Activated T-helper 1 cell treated with anti-CD3 and anti-CD28 coated beads, Interleukin-2, amount 50 U/mL, for 16 hours (primary cell): Measurements from ENCODE around the gene SEMA5B.

Experiments
- DNase-seq, 2 donors: peaks; one replicate each; pipeline ENCODE4 v3.0.0-alpha.2; 2020; ENCODE audit warnings: low read depth in 1 of 2, low spot score in 1 of 2

SEMA5B gene

GRCh38 chr3:122994954-122995353 is 32.6 kb downstream of the SEMA5B start:
- no peak for DNase-seq

DNA sequence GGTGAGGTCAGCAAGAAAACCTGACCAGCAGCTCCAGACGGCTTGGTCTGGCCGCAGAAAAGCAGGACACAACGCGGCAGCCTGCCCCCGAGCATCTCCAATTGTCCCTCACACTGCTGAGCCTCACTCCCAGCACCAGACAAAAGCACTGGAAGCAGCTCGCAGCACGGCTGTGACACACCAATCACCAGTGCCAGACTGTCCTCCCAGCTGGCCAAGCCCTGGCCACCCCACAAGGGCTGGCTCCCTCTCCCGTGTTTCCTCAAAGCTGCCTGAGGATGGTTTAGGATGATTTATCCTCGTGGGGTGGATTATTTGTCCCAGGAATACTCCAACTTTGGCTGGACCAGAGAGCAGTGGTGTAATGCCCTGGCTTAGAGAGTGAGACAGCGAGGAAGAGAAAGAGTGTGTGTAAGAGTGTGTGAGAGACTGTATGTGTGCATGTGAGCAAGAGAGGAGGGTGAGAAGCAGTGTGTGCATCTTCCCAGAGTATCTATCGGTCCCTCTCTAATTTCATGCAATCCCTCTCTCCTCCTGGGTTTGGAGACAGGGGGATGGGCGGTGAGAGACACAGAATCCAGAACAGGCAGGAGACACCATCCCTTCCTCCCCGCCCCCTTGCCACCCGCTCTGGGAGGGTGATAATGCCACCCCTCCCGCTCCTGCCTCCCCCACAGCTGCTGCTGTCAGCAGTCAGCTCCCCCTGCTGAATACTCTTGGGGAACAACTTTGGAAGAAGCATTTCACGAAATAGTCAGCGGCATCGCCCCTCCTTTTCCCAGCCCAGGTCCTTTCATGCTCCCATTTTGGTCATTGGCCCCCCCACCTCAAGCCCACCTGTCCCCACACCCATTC is 34.2 kb downstream of the SEMA5B start:
- no peak for DNase-seq

DNA sequence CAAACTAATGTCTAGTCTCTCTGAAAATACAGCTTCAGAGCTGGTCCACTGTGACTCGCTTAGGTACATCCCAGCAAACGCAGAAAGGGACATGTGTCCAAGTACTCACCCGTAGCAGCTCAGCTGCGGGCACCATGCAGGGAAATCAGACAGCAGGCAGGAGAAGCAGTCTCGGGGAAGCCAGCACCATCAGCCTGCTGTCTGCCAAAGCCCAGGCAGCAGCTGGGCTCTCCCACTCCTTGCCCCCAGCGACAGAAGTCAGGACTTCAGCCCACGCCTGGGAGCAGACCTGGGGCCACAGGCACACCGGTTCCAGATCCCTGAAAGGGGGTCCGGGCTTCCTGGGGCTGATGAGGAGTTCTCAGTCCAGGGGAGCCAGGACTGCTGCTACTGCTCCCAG is 34.9 kb downstream of the SEMA5B start:
- no peak for DNase-seq

- DNase-seq: no peak
These were observed 35.4 kb downstream of the SEMA5B start for GRCh38 chr3:122992133-122992532.

GRCh38 chr3:122991236-122991985 is 36.2 kb downstream of the SEMA5B start:
- no peak for DNase-seq

GRCh38 chr3:122989856-122990575 is 37.5 kb downstream of the SEMA5B start:
- no peak for DNase-seq

GRCh38 chr3:122988508-122988907 is 39.1 kb downstream of the SEMA5B start:
- DNase-seq: no peak

DNA sequence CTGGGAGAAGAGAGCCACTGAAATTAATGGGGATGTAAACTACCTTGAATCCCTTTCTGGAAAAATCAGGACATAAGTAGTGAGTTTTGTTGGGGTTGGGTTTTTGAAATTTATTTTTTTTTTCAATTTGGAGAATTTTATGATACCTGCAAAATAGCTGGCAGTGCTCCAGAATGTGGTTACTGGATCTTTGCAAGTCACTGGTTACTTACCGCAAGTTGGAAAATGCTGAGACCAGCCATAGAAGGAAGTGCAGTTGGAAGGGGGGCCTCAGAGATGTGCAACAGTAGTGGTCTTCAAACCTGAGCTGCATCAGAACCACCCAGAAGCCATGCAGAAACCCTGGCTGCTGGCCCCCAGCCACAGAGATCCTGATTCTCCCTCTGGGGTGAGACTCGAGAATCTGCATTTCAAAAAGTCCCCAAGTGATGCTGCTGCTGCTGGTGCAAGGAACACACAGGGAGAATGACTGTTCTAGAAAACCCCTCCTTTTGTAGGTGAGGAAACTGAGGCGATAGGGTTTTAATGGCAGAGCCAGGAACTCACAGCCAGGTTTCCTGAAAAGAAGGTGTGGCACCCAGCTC is 39.7 kb downstream of the SEMA5B start:
- no peak for DNase-seq

- no peak for DNase-seq
These were observed 40.3 kb downstream of the SEMA5B start for GRCh38 chr3:122987231-122987630.

GRCh38 chr3:122986693-122987179 is 40.8 kb downstream of the SEMA5B start:
- no peak for DNase-seq

DNA sequence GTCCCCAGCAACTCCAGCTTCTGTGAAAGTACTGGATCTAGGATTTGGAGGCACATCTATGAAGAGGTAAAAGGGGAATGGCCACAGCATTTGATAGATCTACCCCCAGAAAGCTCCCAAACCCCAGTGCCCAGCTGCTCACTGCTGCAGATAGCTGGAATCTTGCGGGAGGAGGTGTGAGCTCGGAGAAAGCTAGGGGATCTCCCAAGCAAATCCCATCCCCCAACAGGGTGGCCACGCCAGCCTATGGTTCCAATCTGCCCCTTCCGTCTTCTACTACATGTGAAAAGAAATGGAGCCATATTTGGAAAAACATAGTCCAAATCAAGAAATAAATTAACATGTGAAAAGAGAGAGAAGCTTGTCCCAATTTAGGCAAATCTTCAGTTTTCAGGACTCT is 42.0 kb downstream of the SEMA5B start:
- DNase-seq: no peak

- no peak for DNase-seq
These were observed 42.9 kb downstream of the SEMA5B start for GRCh38 chr3:122984650-122985049.

DNA sequence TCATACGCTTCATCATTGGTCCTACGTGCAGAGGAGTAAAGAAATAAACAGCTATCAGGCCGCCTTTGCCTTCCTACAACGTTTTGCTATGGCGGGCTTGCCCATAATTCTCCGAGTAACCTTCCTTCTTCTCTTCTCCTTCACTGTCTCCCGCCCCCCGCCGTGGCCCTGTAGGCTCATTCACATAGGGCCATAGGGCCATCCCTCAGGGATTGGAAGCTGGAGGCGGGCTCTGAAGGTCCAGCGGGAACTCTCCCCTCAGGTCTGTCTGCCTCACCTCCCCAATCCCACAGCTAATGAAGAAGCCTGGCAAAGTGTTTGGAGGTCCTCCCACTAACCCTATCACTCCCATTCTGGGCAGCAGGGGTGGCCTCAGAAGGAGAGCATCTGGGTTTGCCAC is 43.6 kb downstream of the SEMA5B start:
- no peak for DNase-seq

GRCh38 chr3:122982216-122983185 is 45.1 kb downstream of the SEMA5B start:
- DNase-seq: no peak

DNA sequence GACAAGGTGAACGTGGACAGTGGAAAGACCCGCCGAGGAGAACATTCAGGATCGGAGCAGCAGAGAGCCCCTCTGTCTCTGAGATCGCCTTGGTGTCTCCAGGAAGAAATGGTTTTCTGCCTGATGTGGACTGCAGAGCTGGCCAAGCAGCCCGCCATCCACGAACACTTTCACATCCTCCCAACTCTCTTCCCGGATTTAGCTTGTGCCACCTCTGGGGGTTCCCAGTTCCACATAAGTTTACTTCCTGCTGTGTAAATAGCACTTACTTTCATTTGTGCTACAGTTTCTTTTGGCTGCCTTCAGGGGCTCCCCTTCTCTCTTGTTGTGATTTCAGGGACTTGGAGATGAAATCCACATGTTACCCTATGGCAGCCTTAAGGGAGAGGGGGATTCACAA is 48.4 kb downstream of the SEMA5B start:
- no peak for DNase-seq

- no peak for DNase-seq
These were observed 49.0 kb downstream of the SEMA5B start for GRCh38 chr3:122978569-122978968.

DNA sequence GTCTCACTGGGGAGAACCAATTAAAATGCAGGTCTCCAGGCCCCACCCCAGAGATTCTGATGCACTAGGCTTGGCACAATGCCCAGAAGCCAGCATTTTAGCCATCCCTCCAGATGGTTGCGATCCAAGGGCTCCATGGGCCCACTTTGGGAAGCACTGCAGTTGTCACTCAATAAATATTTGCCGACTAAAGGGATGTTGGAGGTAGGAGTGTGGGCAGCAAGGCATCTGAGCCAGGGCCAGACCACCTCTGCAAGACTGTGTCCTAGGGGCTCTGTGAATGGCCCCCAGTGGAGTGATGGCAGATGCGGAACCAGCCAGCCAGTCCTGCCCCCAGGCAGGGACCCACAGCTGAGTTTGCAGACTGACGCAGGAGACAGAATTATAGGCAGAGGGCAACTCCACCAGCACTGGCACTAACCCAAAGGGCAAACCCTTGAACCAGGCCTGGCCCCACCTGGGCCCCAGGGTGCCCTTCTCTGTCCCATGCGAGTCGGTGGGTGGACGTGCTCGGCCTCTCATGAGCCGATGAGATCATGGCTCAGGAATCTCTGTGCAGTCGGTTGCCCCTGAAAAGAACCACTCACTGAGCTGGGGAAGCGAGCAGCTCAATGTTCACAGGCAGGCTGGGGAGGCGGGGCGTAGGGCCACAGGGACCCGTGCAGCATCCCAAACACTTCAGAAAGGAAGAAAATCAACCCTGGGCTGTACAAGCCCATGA is 49.7 kb downstream of the SEMA5B start:
- no peak for DNase-seq

DNA sequence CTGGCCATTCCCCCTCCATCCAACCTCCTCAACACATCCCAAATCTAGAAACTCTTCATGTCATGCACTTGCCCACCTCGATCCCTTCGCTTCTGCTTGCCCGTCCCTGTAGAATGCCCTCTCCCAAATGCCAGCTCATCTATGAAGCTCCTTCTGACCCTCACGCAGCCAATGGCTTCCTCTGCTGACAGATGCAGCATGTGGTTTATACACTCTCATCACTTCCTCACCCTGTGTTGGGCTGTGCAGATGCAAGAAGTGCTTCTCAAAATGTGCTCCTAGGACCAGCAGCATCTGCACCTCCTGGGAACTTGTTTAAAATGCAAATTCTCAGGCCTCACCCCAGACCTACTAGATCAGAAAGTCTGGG is 51.7 kb downstream of the SEMA5B start:
- no peak for DNase-seq

DNA sequence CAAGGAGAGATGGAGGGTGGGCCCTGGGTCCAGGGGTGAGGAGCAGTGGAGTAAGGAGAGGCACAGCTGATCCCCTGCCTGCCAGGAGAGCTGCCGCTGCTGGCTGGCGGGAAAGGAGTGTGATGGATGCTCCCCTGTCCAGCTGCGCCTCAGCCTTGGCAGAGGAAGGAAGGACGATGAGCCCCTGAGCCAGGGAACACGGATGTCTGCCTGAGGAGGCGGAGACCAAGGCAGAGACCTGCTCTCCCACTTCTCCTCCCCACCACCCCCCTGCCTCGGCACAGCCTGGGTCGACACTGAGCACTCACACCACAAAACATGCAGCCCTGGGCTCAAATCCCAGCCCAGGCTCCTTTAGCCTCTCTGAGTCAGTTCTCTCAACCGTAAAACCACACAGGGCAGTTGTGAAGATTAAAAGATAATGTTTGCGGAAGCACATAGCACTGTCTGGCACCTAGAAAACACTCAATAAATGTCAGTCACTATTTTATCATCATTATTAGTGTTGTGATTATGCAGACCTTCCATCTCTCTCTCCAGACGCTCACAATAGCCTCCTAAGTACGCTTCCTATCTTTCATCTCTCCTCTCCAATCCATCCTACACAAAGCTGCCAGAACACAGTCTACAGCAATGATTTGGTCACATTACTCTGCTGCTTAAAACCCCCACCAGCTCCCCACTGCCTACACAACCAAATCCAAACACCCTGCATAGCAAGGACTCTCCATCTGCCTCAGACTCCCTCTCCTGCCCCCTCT is 52.2 kb downstream of the SEMA5B start:
- no peak for DNase-seq
